GM21390 (cell line): ENCODE data around the gene CAPS.

Source experiments
- ATAC-seq: cut with Tn5 transposase; IDR thresholded peaks from one replicate; pipeline ENCODE4 v1.9.1; 2021; ENCODE audit not compliant: unreplicated experiment

The CAPS gene

GRCh38 chr19:5891938-5892771 is 21.9 kb upstream of the CAPS start:
- no peak for ATAC-seq

DNA sequence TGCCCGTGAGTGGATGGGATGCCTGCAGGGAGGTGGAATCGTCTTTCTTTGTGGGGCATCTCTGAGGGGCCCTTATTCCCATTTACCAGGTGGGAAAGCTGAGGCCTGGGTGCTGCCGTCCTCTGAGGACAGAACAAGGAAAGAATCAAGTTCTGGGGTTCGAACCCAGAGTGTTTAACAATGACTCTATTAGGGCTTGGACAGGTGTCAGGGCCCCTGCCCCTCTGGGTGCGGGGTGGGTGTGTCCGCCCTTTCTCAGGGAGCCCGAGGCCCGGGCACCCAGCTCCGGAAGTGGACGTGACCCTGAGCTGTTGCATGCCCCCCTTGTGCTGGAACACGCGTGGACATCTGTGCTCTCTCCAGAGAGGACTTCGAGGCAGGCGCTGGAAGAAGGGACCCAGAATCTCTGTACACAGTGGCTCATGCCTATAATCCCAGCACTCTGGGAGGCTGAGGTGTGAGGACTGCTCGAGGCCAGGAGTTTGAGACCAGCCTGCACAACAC is 21.2 kb upstream of the CAPS start:
- ATAC-seq, result no peak

GRCh38 chr19:5893296-5893903 is 20.7 kb upstream of the CAPS start:
- ATAC-seq, result no peak

DNA sequence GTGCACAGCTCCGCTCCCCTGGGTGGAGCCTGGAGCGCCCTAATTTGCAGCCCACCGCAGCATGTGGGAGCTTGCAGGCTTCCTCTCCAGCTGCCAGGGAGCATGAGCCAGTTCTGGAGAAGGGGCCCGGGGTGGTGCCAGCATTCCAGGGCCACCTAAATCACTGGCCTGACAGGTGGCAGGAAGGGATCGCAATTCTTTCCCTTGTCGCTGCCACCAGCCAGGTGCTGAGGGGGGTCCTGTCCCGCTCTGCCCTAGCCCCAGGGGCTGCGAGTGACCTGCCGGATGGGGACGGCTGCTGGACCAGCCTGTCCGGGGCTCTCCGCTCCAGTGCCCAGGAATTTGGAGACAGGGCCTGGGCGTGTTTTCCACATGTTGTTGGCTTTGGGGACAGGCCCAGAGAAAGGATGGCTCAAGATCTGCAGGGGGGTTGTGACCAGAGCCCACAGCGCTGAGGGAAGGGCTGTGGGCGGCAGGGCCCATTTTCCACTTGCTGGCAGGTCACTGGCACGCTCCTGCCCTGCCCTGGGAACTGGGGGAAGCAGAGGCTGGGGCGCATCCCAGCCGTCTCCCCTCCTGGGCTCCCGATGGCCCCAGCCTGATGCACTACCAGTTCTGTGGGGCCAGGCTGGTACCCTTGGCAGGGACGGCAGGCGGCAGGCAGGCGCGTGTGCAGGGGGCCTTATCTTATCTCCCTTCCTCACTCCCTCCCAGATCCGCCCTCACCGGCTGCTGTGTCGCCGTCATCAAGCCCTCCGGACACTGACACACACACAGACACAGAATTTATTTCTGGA is 19.9 kb upstream of the CAPS start:
- ATAC-seq, result no peak

GRCh38 chr19:5894704-5895349 is 19.2 kb upstream of the CAPS start:
- no peak for ATAC-seq

DNA sequence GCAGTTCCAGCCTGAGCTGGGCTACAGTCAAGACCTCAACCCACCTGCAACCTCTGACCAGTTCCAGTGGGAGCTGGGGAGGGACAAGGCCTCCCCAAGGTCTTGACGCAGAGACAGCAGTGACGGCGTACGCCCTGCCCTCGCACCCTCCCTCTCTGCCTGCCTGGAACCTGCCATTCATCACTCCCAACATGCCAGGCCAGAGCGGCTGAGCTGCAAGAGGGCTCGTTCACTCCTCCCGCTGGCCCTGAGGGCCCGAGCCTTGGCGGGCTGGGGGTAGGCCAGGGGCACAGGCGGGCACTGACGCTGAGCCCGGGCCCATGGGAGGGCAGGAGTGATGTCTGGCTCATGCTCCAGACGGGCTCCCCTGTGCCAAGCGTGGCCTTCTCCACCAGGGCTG is 18.6 kb upstream of the CAPS start:
- no peak for ATAC-seq

GRCh38 chr19:5895890-5896289 is 18.2 kb upstream of the CAPS start:
- no peak for ATAC-seq

DNA sequence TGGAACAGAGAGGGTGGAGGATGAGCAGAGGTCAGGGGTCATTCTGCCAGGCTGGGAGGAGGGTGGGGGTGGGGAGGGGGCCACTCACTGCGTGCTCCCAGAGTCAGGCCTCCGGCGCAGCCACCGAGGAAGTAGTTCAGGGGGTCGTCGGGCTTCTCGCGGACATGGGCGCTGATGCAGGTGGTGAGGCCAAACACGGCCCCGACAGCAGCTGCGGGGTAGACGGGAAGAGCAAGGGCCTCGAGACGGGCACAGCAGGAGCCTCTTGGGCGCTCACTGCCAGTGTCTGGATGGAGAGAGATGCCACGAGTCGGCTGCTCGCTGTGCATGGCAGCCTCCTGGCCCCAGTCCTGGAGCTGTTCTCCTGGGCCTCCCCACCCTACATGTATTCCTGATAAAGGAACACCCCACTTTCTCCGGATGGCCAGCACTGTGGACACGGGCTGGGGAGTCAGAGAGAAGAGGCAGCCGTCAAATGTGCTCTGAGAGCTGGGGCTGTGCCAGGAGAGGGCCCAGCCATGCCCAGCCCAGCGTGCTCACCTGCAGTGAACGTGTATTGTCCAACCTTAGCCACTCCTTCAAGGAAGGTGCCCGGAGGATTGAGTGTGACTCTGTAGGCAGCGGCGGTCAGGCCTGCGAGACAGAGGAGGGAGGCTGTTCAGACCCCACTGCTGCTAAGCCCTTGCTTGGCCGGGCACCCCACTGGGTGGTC is 17.5 kb upstream of the CAPS start:
- no peak for ATAC-seq

DNA sequence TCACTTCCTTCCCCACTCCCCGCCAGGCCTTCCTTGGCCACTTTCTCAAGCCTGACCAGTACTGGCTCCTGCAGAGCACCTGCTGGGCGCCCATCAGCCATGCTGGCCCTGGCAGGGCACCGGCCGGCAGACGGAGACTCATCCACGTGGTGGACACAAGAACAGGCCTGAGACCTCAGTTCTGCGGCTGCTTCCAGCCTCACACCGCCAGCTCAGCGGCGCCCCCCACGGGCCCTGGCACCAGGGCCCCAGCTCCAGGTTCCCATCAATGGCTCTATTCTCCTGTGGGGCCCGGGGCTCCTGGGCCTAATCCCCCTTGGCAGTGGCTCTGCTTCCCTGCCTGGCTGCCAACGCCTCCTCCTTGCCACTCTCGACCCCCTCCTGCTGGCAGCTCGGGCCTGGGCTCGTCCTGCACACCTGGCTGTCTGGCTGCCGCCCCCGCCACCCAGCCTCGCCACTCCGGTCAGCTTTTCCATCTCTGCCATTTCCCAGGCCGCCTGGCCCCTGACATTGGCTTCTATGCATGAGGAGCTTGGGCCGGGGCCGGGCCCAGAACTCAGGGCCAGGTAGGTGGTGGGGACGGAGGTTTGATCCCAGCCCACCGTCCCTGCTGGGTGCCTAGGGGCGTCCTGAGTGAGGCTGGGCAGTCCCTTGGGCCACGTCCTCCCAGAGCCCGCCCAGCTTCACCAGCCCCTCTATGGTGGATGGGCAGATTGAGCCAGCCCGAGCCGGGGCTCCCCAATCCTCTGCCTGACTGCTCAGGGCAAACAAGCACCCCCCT is 16.7 kb upstream of the CAPS start:
- no peak for ATAC-seq

DNA sequence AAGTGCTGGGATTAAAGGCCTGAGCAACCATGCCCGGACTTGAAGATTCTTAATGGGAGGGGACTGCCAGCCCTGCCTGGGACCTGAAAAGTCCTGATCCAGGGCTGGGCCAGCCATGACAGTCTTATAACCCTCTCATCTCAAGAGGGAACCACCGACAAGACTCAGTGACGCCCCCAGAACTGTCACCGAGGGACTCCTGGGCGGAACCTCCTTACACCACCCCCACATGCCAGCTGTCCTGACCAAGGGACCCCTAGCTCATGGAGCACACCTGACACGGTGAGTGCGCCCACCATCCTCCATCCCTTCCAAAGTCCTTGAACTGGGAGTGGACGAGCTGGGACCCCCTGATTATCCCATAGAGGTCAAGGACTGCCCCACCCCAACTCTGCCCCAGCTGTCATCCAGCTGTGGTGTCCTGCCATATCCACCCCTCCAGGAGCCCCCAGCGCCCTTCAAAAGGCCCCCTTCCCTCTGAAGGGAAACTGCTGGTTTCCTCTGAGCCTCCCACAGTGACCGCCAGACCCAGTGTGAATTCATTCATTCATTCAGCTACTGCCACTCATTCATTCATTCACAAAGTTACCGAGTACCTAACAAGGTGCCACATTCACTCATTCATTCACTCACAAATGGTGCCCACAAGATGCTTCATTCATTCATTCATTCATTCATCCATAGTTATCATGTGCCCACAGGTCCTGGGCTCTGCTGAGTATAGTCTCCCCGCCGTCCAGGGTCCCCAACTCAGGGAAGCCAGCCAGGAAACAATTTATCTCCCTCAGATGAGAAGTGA is 14.1 kb upstream of the CAPS start:
- ATAC-seq, result no peak

DNA sequence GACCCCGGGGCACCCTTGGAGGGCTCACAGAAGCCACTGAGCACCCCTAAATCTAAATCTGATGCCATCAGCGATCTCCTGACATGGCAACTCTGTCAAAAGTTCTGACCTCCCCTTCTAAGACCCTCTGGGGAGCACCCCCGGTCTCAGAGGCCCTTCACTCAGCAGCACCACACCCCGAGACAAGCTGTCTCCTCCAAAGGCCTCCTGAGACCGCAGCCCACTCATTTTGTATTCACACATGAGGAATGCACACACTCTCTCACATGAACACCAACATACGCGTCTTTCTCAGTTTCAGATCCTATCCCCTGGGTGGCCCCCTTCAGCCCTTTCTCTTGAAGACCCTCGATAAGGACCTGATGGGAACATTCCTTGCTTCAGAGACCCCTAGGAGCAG is 13.1 kb upstream of the CAPS start:
- no peak for ATAC-seq

DNA sequence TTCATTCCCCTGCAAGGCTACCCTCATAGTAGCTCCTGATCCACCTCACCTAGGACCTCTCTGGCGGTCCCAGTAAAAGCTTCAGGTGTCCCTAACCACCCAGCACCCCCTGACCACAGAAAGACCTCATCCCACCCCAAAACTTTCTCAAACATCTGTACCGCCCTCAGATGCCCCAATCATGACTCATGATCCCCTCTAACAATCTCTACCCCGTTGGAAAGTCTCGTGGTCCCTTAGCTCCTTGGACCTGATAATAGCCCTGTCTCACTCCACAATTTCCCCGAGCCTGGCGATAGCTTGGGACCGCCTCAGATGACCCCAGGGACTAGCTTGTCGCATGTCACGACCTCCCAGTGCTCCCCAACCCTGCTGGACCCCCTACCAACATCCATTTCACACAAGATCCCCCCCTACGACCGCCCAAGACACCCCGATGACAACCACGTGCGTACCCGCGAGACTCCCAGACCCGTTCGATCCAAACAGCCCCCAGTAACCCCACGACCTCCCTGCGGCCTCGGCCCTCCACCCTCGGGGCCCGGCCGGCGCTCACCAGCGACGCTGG is 10.9 kb upstream of the CAPS start:
- ATAC-seq, result no peak

DNA sequence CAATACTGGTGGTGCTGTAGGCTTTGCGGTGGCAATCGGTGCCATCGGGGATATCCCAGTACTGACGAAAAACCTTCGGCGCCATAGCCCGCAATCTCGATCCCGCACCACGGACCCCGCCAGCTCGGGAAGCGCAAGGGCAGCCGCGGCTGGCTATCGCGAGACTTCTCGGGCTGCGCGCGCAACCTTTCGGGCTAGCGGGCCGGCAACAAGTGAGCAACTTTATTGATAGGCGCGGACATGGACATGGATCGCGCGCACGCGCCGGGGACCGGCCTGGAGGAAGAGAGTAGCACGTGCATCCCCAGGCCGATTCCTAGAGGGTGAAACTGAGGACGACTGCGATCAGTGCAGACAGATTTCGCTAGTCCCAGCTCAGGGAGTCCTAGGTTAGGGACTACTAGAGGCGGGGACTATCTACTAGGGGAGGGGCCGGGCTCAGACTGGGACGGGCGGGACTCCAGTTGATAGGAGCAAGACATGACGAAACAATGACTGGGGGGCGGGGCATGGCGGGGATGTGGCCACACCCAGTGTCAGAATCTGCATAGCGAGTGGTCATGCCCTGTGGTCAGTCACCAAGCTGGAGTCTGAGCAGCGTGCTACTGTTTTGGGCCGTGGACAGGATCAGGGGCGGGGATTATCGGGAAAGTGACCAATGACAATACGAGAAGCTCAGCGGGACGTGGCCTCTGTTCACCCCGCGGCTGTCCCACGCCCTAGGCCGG is 10.3 kb upstream of the CAPS start, which contains the start of gene NDUFA11:
TSS of gene NDUFA11 (minus strand) at position 167 of the 728 bp plus-strand sequence. CDS start at position 85, 82 bp downstream.
- ATAC-seq, result peak; percentile 12

- ATAC-seq, result peak; percentile 76
Observed at GRCh38 chr19:5904352-5905113, 9.5 kb upstream of the CAPS start, which contains the start of gene VMAC. Gene VMAC, plus strand, starts transcription at chr19:5904872. Its CDS starts 19 bp downstream, at chr19:5904891.

DNA sequence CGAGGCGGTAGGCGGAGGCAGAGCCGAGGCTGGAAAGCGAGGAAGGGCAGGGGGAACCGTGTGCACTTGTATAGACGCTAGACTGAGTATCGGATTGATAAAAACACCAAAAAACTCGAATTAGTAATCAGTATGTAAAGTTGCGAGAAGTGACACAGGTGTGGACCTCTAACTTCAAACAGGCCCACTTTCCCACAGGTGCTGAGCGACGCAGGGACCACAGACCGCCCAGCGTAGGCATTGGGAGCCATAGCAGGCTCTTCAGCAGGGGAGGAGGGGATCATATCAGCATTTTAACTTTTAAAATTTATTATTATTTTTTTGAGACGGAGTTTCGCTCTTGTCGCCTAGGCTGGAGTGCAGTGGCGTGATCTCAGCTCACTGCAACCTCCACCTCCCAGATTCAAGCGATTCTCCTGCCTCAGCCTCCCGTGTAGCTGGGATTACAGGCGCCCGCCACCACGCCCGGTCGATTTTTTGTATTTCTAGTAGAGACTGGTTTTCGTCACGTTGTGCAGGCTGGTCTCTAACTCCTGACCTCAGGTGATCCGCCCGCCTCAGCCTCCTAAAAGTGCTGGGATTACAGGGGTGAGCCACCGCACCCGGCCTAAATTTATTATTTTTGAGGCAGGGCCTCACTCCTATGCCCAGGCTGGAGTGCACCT is 8.8 kb upstream of the CAPS start:
- ATAC-seq, result no peak

GRCh38 chr19:5907241-5907640 is 6.8 kb upstream of the CAPS start:
- no peak for ATAC-seq
